Activated CD4-positive, alpha-beta T cell treated with anti-CD3 and anti-CD28 coated beads for 48 hours (primary cell): ENCODE data around the gene PTPMT1.
A peak's percentile ranks its signal among the peaks of the same experiment; 100 is the strongest.

ENCODE experiments used
- DNase-seq: peaks from one replicate; pipeline ENCODE4 v3.0.0-alpha.2; 2020

Gene PTPMT1

DNA sequence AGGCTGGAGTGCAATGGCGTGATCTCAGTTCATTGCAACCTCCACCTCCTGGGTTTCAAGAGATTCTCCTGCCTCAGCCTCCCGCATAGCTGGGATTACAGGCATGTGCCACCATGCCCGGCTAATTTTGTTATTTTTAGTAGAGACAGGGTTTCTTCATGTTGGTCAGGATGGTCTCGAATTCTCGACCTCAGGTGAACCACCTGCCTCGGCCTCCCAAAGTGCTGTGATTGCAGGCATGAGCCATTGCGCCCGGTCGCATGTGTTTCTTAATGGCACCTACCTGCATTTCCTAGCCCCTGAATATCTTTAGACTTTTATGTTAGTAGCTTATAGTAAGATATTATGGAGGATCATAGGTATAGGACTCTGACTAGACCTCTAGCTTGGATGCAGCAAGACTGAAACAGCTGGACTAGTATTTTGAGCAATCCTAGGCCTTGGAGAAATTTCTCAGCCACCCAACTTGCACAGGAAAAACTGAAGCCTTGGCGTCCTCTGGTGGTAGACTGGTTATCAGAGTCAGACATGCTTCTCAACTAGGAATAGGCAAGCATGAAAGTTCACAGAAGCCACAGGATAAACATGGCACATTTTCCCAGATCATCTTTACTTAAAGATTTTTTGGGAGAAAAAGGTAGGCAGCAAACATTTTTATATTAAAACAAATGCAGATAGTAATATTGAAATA is 51.5 kb downstream of the PTPMT1 start:
- DNase-seq, result peak; percentile 32

DNA sequence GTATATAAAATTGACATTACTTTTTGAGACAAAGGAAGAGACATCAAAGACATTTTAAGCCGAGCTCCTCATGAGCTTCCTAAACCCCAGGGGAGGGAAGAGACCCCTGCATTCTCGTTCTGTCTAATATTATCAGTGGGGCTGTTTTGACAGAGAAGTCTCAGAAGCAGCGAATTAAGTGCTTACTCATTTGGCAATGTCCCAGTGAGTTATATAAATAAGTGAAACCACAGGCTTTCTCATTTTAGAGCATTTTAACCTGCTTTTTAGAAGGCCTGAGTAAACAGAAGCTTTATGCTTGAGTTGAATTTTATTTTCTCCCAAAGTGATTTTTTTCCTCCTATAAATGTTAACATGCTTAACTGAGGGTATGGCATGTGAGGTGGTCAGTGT is 52.0 kb downstream of the PTPMT1 start:
- DNase-seq, result no peak

DNA sequence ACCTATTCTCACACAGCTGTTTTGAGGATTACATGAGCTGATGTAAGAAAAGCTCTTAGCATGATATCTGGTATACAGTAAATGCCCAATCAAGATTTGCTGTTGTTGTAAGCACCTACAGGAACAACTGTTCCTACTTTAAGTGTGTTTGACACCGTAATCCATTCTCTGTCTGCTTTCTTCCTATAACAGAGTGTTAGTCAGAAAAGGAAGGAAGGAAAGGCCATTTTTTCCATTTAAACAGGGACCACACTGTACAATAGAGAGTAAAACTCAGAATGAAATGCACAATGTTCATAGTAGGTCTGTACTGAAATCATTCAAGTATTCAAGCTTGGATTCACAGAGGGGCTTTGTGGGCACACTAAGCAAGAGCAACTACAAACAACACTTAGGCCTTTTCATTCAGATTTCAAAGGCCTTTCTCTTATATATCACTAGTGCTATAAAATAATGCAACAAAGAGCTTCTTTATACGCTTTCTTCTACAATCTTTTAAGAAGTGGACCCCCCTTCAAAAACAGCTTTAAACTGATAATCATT is 55.5 kb downstream of the PTPMT1 start:
- no peak for DNase-seq
